ENCODE measurements around the gene TMEM80. TPM values are rescaled to one million over a fixed set of nuclear protein-coding genes. Genes with fewer than 3 reads are reported as not detected.
A peak's percentile ranks its signal among the peaks of the same experiment; 100 is the strongest.

Gene TMEM80
- total and polyA plus RNA-seq, 4 experiments from 2014 or later: 27.0 to 47.3 (median 38.6) TPM

- Mint-ChIP-seq H3K27me3 (peaks cover 2 to 6% of the 10 kb centered on the region in 2 donors), H3K9me3 (no peaks in the 10 kb centered on the region), H3K4me1 (peaks cover 0 to 4% (median 2%) of the 10 kb centered on the region in 4 donors), H3K36me3 (peaks cover 0 to 12% of the 10 kb centered on the region in 2 donors), H3K4me3 (no peak overlapping the region), H3K27ac (no peak overlapping the region)
- H3K9me3 ChIP-seq (ENCODE audit: control insufficient read depth in 1 of 2, low read length in 2 of 2): no peaks in the 10 kb centered on the region
- DNase-seq: peak in 1 of 5 donors; percentile 33
- peaks cover 12% of the 10 kb centered on the region for H3K27me3 ChIP-seq (ENCODE audit: insufficient read depth, low read length)
- peaks cover 12% of the 10 kb centered on the region for H3K4me1 ChIP-seq (ENCODE audit: insufficient read depth, low read length)
- H3K27ac ChIP-seq (ENCODE audit: low read depth, low read length): no peak overlapping the region
- ChIA-PET CTCF (ENCODE audit: partially characterized antibody) (interaction anchor here (0.8 kb wide), 1 partner anchor 19 kb away, joined by 5 read pairs; no protein-coding TSS in a partner anchor), POLR2A (ENCODE audit: partially characterized antibody) (interaction anchor here (1.8 to 4.0 kb wide), 2 partner anchors 9 to 22 kb away, joined by 7 to 34 read pairs; partner anchors contain the start of genes DEAF1 and TMEM80)
- no peaks in the 10 kb centered on the region for H3K36me3 ChIP-seq (ENCODE audit: insufficient read depth, low read length)
- no peak overlapping the region for H3K4me3 ChIP-seq (ENCODE audit: low read length in 2 of 2)
- intact Hi-C loops (cut with micrococcal nuclease): no loop called here
Observed at GRCh38 chr11:704228-704674, 8.6 kb downstream of the TMEM80 start.

- Mint-ChIP-seq H3K36me3 (peaks cover 0 to 12% of the 10 kb centered on the region in 2 donors), H3K4me1 (peaks cover 0 to 4% (median 2%) of the 10 kb centered on the region in 4 donors), H3K27me3 (peaks cover 2 to 6% of the 10 kb centered on the region in 2 donors), H3K4me3 (peak overlapping the region in 2 of 8 donors; percentile 29 to 35), H3K9me3 (no peaks in the 10 kb centered on the region), H3K27ac (no peak overlapping the region)
- Histone ChIP-seq H3K36me3 (ENCODE audit: insufficient read depth, low read length) (no peaks in the 10 kb centered on the region), H3K4me3 (ENCODE audit: low read length in 2 of 2) (no peak overlapping the region), H3K27ac (ENCODE audit: low read depth, low read length) (no peak overlapping the region), H3K4me1 (ENCODE audit: insufficient read depth, low read length) (peaks cover 12% of the 10 kb centered on the region), H3K9me3 (ENCODE audit: control insufficient read depth in 1 of 2, low read length in 2 of 2) (no peaks in the 10 kb centered on the region), H3K27me3 (ENCODE audit: insufficient read depth, low read length) (peaks cover 12% of the 10 kb centered on the region)
- DNase-seq: peak in 1 of 5 donors; percentile 20
- intact Hi-C loops (cut with micrococcal nuclease): no loop called here
- ChIA-PET CTCF (ENCODE audit: partially characterized antibody) (interaction anchor here (0.8 to 1.1 kb wide), 2 partner anchors 18 to 151 kb away, joined by 3 to 5 read pairs; no protein-coding TSS in a partner anchor), POLR2A (ENCODE audit: partially characterized antibody) (interaction anchor here (1.8 to 4.0 kb wide), 2 partner anchors 9 to 21 kb away, joined by 7 to 34 read pairs; partner anchors contain the start of genes DEAF1 and TMEM80)
Observed at GRCh38 chr11:704781-705645, 9.4 kb downstream of the TMEM80 start.

GRCh38 chr11:705646-706438, 10.2 kb downstream of the TMEM80 start, which contains the start of gene EPS8L2:
Gene EPS8L2 (plus strand): TSS chr11:706231. CDS start chr11:709408, 3,177 bp downstream.
- Mint-ChIP-seq H3K4me3 (peak within 1 kb of the TSS in 2 of 8 donors; percentile 29 to 35), H3K36me3 (peaks cover 0 to 7% of the 10 kb centered on the region in 2 donors), H3K4me1 (peaks cover 0 to 4% (median under 1%) of the 10 kb centered on the region in 4 donors), H3K9me3 (no peaks in the 10 kb centered on the region), H3K27ac (no peak within 1 kb of the TSS), H3K27me3 (peaks cover 2 to 10% of the 10 kb centered on the region in 2 donors)
- POLR2A ChIA-PET (ENCODE audit: partially characterized antibody): interaction anchor here (0.6 to 4.0 kb wide), 2 partner anchors 10 to 122 kb away, joined by 3 to 34 read pairs; partner anchors contain the start of genes DEAF1 and TMEM80
- H3K36me3 ChIP-seq (ENCODE audit: insufficient read depth, low read length): no peaks in the 10 kb centered on the region
- H3K27ac ChIP-seq (ENCODE audit: low read depth, low read length): no peak within 1 kb of the TSS
- H3K27me3 ChIP-seq (ENCODE audit: insufficient read depth, low read length): peaks cover 12% of the 10 kb centered on the region
- DNase-seq: peak in 1 of 5 donors; percentile 43
- intact Hi-C loops (cut with micrococcal nuclease): no loop called here
- CTCF ChIA-PET (ENCODE audit: partially characterized antibody): interaction anchor here (1.1 to 1.4 kb wide), 2 partner anchors 20 to 151 kb away, joined by 3 read pairs; no protein-coding TSS in a partner anchor
- no peak within 1 kb of the TSS for H3K4me3 ChIP-seq (ENCODE audit: low read length in 2 of 2)
- no peaks in the 10 kb centered on the region for H3K9me3 ChIP-seq (ENCODE audit: control insufficient read depth in 1 of 2, low read length in 2 of 2)
- H3K4me1 ChIP-seq (ENCODE audit: insufficient read depth, low read length): peaks cover 12% of the 10 kb centered on the region

- Histone ChIP-seq H3K27me3 (ENCODE audit: insufficient read depth, low read length) (peaks cover 12% of the 10 kb centered on the region), H3K36me3 (ENCODE audit: insufficient read depth, low read length) (no peaks in the 10 kb centered on the region), H3K4me3 (ENCODE audit: low read length in 2 of 2) (no peak overlapping the region), H3K9me3 (ENCODE audit: control insufficient read depth in 1 of 2, low read length in 2 of 2) (no peaks in the 10 kb centered on the region), H3K4me1 (ENCODE audit: insufficient read depth, low read length) (peaks cover 12% of the 10 kb centered on the region), H3K27ac (ENCODE audit: low read depth, low read length) (no peak overlapping the region)
- Mint-ChIP-seq H3K9me3 (peaks cover 0 to 1% (median 0%) of the 10 kb centered on the region in 8 donors), H3K4me3 (no peak overlapping the region), H3K27ac (no peak overlapping the region), H3K36me3 (peaks cover 0 to 4% of the 10 kb centered on the region in 2 donors), H3K27me3 (peaks cover 4 to 10% of the 10 kb centered on the region in 2 donors), H3K4me1 (peaks cover 0 to 6% (median 2%) of the 10 kb centered on the region in 4 donors)
- intact Hi-C loops (cut with micrococcal nuclease): no loop called here
- POLR2A ChIA-PET (ENCODE audit: partially characterized antibody): interaction anchor here (4.0 kb wide), 1 partner anchor 11 kb away, joined by 34 read pairs; the partner anchor contains the start of genes DEAF1 and TMEM80
- CTCF ChIA-PET (ENCODE audit: partially characterized antibody): interaction anchor here (1.1 to 1.4 kb wide), 2 partner anchors 20 to 152 kb away, joined by 3 read pairs; no protein-coding TSS in a partner anchor
- peak in 1 of 5 donors; percentile 29 for DNase-seq
Observed at GRCh38 chr11:706439-706956, 10.9 kb downstream of the TMEM80 start.

GRCh38 chr11:706957-707816, 11.6 kb downstream of the TMEM80 start:
- Mint-ChIP-seq H3K4me1 (peaks cover 0 to 6% (median 2%) of the 10 kb centered on the region in 4 donors), H3K9me3 (peaks cover 0 to 3% (median 0%) of the 10 kb centered on the region in 8 donors), H3K4me3 (no peak overlapping the region), H3K27ac (no peak overlapping the region), H3K27me3 (peaks cover 4 to 10% of the 10 kb centered on the region in 2 donors), H3K36me3 (no peaks in the 10 kb centered on the region)
- no peaks in the 10 kb centered on the region for H3K36me3 ChIP-seq (ENCODE audit: insufficient read depth, low read length)
- POLR2A ChIA-PET (ENCODE audit: partially characterized antibody): interaction anchor here (4.0 kb wide), 1 partner anchor 11 kb away, joined by 34 read pairs; the partner anchor contains the start of genes DEAF1 and TMEM80
- no peak overlapping the region for H3K27ac ChIP-seq (ENCODE audit: low read depth, low read length)
- CTCF ChIA-PET (ENCODE audit: partially characterized antibody): interaction anchor here (1.4 kb wide), 1 partner anchor 19 kb away, joined by 3 read pairs; no protein-coding TSS in a partner anchor
- no peaks in the 10 kb centered on the region for H3K9me3 ChIP-seq (ENCODE audit: control insufficient read depth in 1 of 2, low read length in 2 of 2)
- peaks cover 12% of the 10 kb centered on the region for H3K27me3 ChIP-seq (ENCODE audit: insufficient read depth, low read length)
- H3K4me1 ChIP-seq (ENCODE audit: insufficient read depth, low read length): peaks cover 12% of the 10 kb centered on the region
- intact Hi-C loops (cut with micrococcal nuclease): no loop called here
- DNase-seq: peak in 1 of 5 donors; percentile 14
- no peak overlapping the region for H3K4me3 ChIP-seq (ENCODE audit: low read length in 2 of 2)
